NB4 (cell line): ENCODE measurements around the gene FOXP1.
A peak's percentile ranks its signal among the peaks of the same experiment; 100 is the strongest.

Experiments used
- DNase-seq: peaks from one replicate; pipeline ENCODE4 v3.0.0; 2010; ENCODE audit warnings: low read depth
- H3K4me3 ChIP-seq: one replicate; pipeline ENCODE4 v1.5.1; 2011; ENCODE audit warnings: mild to moderate bottlenecking, low read depth, low read length, moderate library complexity
- CTCF ChIP-seq: IDR thresholded peaks from one replicate; pipeline ENCODE4 v1.5.1; 2012; ENCODE audit warnings: low read depth, low read length
- MYC ChIP-seq: IDR thresholded peaks from 2 replicates; pipeline ENCODE4 v1.6.1; 2011; ENCODE audit warnings: low read depth, low read length
- POLR2A ChIP-seq: IDR thresholded peaks from 2 replicates; pipeline ENCODE4 v1.6.1; 2011; ENCODE audit warnings: mild to moderate bottlenecking; ENCODE audit not compliant: insufficient read length; ENCODE audit errors: extremely low read depth
- TF ChIP-seq, protein P1 (sequence below): IDR thresholded peaks from 2 replicates; pipeline ENCODE4 v1.6.1; 2011; ENCODE audit warnings: low read depth, low read length

Gene FOXP1

DNA sequence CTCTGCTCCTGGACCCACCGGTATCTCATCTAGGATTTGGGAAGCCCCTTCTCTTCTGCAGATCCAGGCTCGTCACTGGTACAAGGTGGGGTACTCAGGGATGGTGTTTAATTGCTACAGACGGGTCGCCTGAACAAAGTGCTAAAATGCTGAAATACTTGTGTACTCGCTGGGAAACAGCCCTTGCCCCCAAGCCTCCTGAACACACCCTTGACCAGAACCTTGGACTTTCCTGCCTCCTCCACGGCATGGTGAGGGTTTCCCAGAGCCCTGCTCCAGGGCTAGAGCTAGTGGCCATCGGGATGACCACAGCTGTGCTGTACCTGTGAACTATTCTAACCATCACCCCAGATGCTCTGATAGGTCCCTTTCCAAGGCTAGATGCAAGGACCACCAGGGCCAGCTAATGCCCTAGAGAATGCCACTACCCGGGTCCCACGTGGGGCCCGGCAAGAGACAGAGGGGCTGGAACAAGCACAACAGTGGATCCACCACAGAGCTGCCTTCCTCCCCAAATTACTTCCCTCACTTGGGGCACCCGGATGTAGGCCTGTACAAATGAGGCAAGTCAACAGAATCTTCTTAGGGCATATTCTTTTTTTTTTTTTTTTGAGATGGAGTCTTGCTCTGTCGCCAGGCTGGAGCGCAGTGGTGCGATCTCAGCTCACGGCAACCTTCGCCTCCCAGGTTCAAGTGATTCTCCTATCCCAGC lies 267.3 kb downstream of the FOXP1 start:
- TF ChIP-seq CTCF: no peak
- TF ChIP-seq, protein P1, sequence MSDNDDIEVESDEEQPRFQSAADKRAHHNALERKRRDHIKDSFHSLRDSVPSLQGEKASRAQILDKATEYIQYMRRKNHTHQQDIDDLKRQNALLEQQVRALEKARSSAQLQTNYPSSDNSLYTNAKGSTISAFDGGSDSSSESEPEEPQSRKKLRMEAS: no peak
- no peak for DNase-seq
- H3K4me3 ChIP-seq: no peak overlapping the region

DNA sequence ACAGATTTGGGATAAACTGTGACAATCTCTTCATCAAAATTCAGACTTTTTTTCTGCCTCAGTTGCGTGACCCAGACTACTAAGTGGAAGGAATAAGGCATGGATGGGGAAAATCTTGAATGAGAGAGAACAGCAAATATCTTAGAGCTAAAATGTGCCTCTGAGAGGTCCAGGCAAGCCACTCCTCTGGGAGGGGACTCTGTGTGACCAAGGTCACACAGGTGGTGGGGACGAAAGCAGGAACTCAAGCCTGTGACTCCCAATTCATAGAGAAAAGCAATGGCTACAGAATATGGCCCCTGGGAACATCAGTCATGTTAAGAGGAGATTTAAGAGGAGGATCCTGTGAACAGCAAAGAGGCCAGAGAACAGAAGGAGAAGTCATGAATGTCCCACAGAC lies 268.1 kb downstream of the FOXP1 start:
- peak; percentile 4 for DNase-seq
- TF ChIP-seq, protein P1: no peak
- no peak overlapping the region for H3K4me3 ChIP-seq

DNA sequence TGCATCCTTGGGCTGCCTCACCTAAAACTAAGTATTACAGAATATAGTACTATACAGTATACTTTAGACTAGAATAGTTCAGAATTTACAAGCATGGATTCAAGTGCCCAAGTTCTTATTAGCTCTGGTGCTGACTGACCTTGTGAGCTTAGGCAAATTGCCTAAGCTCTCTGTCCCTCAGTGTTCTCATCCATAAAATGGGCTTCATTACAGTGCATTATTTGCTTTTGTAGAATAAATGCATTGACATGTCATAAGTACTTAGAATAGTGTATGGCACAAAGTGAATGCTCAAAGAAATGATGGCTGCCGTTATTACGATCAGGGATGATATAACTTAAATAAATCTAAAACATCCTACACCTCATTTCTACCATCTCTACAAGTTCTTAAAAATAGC lies 269.7 kb downstream of the FOXP1 start:
- TF ChIP-seq MYC (no peak), CTCF (no peak), POLR2A (no peak)
- TF ChIP-seq, protein P1: no peak
- H3K4me3 ChIP-seq: no peak overlapping the region
- DNase-seq: no peak

DNA sequence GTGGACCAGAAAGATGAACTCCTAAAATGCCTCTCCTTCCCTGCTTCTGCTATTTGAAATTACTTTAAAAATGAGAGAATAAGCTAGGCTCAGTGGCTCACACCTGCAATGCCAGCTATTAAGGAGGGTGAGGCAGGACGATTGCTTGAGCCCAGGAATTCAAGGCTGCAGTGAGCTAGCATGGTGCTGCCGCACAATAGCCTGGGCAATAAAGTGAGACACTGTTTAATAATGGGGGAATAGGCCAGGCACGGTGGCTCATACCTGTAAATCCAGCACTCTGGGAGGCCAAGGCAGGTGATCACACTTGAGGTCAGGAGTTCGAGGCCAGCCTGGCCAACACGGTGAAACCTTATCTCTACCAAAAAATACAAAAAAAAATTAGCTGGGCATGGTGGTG lies 271.1 kb downstream of the FOXP1 start:
- TF ChIP-seq, protein P1: no peak
- TF ChIP-seq POLR2A: no peak
- TF ChIP-seq MYC: no peak
- no peak for TF ChIP-seq CTCF
- no peak for DNase-seq
- H3K4me3 ChIP-seq: no peak overlapping the region

DNA sequence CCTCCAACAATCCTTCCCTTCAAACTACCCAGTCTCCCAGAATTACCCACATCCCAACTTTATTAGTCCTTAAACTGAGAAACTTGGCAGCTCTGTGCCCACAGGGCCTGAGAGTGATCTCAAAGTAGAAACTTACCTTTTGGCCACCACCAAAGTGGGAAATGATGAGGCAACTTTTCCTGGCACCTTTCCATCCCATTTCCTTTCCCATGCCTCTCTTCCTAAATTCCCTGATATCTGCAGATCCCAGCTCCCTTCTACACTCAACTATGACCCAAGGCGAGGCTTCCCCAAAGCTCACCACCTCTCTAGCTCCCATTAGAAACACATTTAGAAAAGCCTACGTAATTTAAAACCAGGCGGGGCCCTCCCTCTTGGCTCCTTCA lies 271.9 kb downstream of the FOXP1 start:
- DNase-seq: no peak
- no peak overlapping the region for H3K4me3 ChIP-seq
- TF ChIP-seq, protein P1: no peak
- TF ChIP-seq CTCF (no peak), POLR2A (no peak), MYC (no peak)

GRCh38 chr3:71310980-71311660 lies 272.4 kb downstream of the FOXP1 start:
- no peak for DNase-seq
- H3K4me3 ChIP-seq: no peak overlapping the region
- TF ChIP-seq MYC (no peak), POLR2A (no peak), CTCF (no peak)
- TF ChIP-seq, protein P1: no peak
